ENCODE results near the gene EP400. TPM values are rescaled to one million over a fixed set of nuclear protein-coding genes. Genes with fewer than 3 reads are reported as not detected.

The EP400 gene
- total RNA-seq, 4 donors from 2014 or later = 12.6 to 28.0 (median 22.8) TPM

DNA sequence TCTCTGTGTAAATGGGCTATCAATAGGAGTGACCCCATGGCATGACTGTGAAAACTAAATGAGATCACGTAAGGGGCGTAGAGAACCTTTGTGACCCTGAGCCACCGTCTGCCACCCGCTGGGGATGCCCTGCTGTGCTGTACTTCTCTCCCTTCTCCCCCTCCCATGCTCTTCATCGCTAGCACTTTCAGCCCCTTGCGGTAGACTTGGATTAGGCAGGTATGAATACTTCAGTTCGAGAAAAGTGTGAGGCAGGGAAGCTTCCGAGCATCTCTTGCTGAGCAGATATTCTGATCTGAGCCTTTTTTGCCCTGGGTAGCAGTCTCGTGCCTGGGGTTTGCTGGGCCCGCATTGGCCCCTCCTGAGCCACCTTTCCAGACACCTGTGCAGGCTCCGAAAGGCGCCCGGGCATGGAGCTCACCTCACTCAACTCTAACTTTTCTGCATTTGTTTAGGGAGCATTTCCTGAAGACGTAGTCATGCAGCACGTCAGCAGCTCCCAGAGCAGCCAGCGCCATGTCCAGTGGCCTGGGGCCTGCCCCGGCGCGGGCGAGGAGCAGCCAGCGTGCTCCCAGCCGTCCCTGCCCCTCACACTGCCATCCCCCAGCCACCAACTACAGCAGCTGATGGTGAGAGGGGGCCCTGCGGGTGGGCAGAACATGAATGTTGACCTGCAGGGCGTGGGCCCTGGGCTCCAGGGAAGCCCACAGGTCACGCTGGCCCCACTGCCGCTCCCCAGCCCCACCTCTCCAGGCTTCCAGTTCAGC, 154.0 kb downstream of the EP400 start:
- TF ChIP-seq EP300 (IDR thresholded peaks at IDR 0.05) = no peak
- no peak for TF ChIP-seq POLR2AphosphoS5 (IDR thresholded peaks at IDR 0.05)
- no peak for TF ChIP-seq POLR2A (IDR thresholded peaks at IDR 0.05)
- TF ChIP-seq CTCF (IDR thresholded peaks at IDR 0.05) = no peak
- no peaks in the 10 kb centered on the region for H3K4me1 ChIP-seq
- no peak for ATAC-seq
- H3K36me3 ChIP-seq = peaks cover 0 to 65% of the 10 kb centered on the region in 2 donors
- no peak overlapping the region for H3K4me3 ChIP-seq
- H3K27me3 ChIP-seq = no peaks in the 10 kb centered on the region
- 87 to 89% methylated on average over 7 to 15 of the region's 26 CpGs for WGBS, 2 donors (ENCODE audit: low coverage in 1 of 2)
- H3K9me3 ChIP-seq = no peaks in the 10 kb centered on the region
- no peak overlapping the region for H3K27ac ChIP-seq

- no peak for ATAC-seq
- H3K36me3 ChIP-seq = peaks cover 0 to 67% of the 10 kb centered on the region in 2 donors
- no peak overlapping the region for H3K4me3 ChIP-seq
- no peaks in the 10 kb centered on the region for H3K9me3 ChIP-seq
- H3K27me3 ChIP-seq = no peaks in the 10 kb centered on the region
- 70 to 78% methylated on average over 2 to 6 of the region's 6 CpGs for WGBS, 2 donors (ENCODE audit: low coverage in 1 of 2)
- no peak overlapping the region for H3K27ac ChIP-seq
- H3K4me1 ChIP-seq = no peaks in the 10 kb centered on the region
- TF ChIP-seq EP300 (IDR thresholded peaks at IDR 0.05) = no peak
- no peak for TF ChIP-seq POLR2AphosphoS5 (IDR thresholded peaks at IDR 0.05)
- TF ChIP-seq CTCF (IDR thresholded peaks at IDR 0.05) = no peak
- TF ChIP-seq POLR2A (IDR thresholded peaks at IDR 0.05) = no peak
Measured at GRCh38 chr12:132105467-132105866, 155.7 kb downstream of the EP400 start.

DNA sequence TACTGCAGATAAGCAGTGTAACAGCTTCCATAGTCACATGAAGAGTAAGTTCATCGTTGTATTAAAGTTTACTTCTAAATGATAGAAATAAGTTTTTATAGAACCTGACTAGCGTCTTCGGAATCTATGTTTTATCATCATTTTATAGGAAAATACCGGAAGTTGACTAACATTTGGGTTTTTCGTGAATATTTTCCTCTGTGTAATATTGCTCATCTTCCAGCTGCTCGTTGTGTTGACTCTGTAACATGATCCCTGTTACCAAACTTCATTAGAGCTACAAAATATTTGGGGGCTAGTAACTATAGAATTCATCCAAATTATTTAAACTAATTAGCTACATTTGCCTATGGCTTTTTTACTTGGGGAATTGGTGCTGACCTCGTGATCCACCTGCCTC, 157.2 kb downstream of the EP400 start:
- Histone ChIP-seq H3K4me1 (no peaks in the 10 kb centered on the region), H3K4me3 (no peak overlapping the region), H3K27ac (no peak overlapping the region), H3K27me3 (no peaks in the 10 kb centered on the region), H3K9me3 (no peaks in the 10 kb centered on the region), H3K36me3 (peaks cover 0 to 74% of the 10 kb centered on the region in 2 donors)
- 95 to 96% methylated on average over 6 to 7 of the region's 7 CpGs for WGBS, 2 donors (ENCODE audit: low coverage in 1 of 2)
- TF ChIP-seq CTCF (IDR thresholded peaks at IDR 0.05) (no peak), POLR2A (IDR thresholded peaks at IDR 0.05) (no peak), EP300 (IDR thresholded peaks at IDR 0.05) (no peak), POLR2AphosphoS5 (IDR thresholded peaks at IDR 0.05) (no peak)
- ATAC-seq = no peak

GRCh38 chr12:132108211-132108832, 158.6 kb downstream of the EP400 start:
- Histone ChIP-seq H3K27me3 (no peaks in the 10 kb centered on the region), H3K27ac (no peak overlapping the region), H3K4me1 (no peaks in the 10 kb centered on the region), H3K4me3 (no peak overlapping the region), H3K9me3 (no peaks in the 10 kb centered on the region), H3K36me3 (peaks cover 0 to 84% of the 10 kb centered on the region in 2 donors)
- 66% methylated on average over 9 of the region's 16 CpGs; no CpG with 5 or more reads in 1 of the 2 donors for WGBS, 2 donors (ENCODE audit: low coverage in 1 of 2)
- no peak for TF ChIP-seq CTCF (IDR thresholded peaks at IDR 0.05)
- TF ChIP-seq POLR2AphosphoS5 (IDR thresholded peaks at IDR 0.05) = no peak
- no peak for TF ChIP-seq POLR2A (IDR thresholded peaks at IDR 0.05)
- no peak for TF ChIP-seq EP300 (IDR thresholded peaks at IDR 0.05)
- ATAC-seq = no peak

- 75 to 90% methylated on average over 6 to 8 of the region's 8 CpGs for whole genome bisulfite sequencing, 2 donors (ENCODE audit: low coverage in 1 of 2)
- Histone ChIP-seq H3K9me3 (no peaks in the 10 kb centered on the region), H3K36me3 (peaks cover 0 to 91% of the 10 kb centered on the region in 2 donors), H3K4me1 (no peaks in the 10 kb centered on the region), H3K27me3 (no peaks in the 10 kb centered on the region), H3K4me3 (no peak overlapping the region), H3K27ac (no peak overlapping the region)
- TF ChIP-seq POLR2AphosphoS5 (IDR thresholded peaks at IDR 0.05) (no peak), POLR2A (IDR thresholded peaks at IDR 0.05) (no peak)
- ATAC-seq = no peak
Measured at GRCh38 chr12:132109741-132110140, 160.0 kb downstream of the EP400 start.

Data from gastroesophageal sphincter (tissue), 4 donors.